Posterior vena cava (tissue), 2 donors: ENCODE data around the gene PTPRD. TPM values are rescaled to one million over a fixed set of nuclear protein-coding genes. Genes with fewer than 3 reads are reported as not detected.

Experiments used
- DNase-seq: peaks from one replicate; pipeline ENCODE4 v3.0.0-alpha.2; 2020; ENCODE audit warnings: low spot score
- intact Hi-C, 2 donors: fragments of 100-400 bp; cut with DNase I; formaldehyde crosslinking; loops; one replicate each; pipeline versions ENCODE4 v1.14.1 to v1.14.2; 2022 to 2023
- total RNA-seq, 2 donors: library from RNA; stranded (reverse); fragmentation: NEBNext Ultra II Directional; extraction: Animal tissue kit (Norgen Biotek cat#: 25700); gene quantifications; one replicate each; pipeline ENCODE4 v1.2.1, GENCODE V29; 2021
- donor health status: DM: yes; HTN: yes; CAD: no.
- donor health status: DM: yes; HTN: yes; CAD: no.

The PTPRD gene
- total RNA-seq, 2 donors from 2014 or later, result 21.4 to 51.2 TPM

DNA sequence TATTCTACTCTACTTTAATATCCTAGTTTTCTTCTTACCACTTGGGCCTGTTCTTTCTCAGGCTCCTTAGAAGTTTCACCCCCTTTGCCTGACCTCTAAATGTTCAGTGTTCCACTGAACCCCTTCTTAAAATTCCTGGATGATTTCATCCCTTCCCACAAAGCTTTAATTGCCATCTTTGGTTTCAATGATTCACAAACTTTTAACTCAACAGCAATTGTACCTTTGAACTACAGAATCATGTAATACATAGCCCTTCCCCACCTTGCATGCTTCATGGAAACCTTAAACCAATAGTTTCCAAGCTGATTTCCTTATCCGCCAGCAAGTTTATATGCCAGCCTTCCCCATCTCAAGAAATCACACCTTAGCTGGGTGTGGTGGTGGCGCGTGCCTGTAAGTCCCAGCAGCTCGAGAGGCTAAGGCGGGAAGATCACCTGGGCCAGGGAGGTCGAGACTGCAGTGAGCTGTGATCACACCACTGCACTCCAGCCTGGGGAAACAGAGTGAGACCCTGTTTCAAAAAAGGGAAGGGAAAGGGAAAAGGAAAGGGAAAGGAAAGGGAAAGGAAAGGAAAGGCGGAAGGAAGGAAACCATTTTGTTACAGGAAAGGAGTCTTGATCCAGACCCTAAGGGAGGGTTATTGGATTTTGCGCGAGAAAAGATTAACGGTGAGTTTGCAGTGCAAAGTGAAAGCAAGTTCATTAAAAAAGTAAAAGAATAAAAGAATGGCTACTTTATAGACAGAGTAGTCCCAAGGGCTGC is 1789.5 kb downstream of the PTPRD start:
- no peak for DNase-seq
- intact Hi-C loops, result no loop called here

DNA sequence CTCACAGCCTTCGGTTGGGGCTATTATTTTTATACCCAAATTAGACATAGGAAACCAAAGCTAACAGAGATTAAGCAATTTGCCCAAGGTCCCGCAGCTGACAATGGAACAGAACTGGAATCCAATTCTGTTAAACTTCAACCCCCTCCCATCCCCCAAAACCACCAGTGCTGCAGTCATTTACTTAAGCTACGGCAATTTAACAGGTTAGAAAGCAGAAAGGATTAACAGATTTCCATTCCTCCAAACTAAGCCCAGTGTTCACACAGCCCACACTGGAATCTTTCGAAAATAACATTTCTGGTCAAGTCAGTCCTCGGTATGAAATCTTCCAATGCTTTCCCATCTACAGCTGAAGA is 1790.2 kb downstream of the PTPRD start:
- DNase-seq, result no peak
- intact Hi-C loops, result no loop called here

DNA sequence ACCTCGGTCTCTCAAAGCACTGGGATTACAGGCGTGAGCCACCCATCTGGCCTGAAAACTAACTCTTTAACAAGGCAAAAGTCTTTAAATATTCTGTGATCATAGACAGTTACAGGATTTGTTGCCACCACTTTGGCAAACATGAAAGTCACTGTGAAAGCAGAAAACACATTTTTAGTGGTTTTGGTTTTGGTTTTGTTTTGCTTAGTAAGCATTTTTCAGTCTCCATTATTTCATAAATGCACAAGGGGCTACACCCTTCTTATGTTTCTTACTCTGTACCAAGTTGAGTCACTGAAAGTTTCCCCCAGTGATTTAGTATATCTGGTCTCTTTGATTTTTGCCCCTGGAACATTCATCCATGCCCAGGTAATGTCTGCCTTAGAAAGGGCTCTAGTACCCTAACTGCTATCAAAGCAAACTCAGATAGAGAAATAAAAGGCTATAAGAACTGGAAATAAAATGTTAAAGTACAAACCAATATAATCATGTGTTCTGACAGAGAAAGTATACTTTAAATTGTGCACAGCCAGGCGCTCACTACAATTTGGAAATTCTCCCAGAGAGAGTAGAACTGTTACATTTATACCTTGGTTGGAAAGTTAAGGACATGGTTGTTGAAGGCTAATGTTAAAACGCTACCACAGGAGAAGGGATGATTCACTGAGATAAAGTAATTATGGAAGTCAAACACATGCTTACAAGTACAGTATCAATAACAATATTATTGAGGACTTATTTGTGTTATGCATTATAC is 1790.7 kb downstream of the PTPRD start:
- intact Hi-C loops, result no loop called here
- no peak for DNase-seq

DNA sequence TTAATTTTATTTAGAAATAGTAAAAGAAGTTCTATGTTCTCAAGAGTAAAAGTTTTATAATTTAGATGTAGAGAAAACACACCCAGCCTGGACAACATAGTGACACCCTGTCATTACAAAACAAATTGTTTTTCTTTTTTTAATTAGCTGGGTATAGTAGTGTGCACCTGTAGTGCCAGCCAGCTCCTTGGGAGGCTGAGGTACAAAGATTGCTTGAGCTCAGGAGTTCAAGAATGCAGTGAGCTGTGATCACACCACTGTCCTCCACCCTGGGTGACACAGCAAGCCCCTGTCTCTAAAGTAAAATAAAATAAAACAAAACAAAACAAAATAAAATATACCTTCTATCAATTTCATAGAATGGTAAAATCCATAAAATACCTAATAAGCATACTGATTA is 1795.5 kb downstream of the PTPRD start:
- intact Hi-C loops, result no loop called here
- no peak for DNase-seq

DNA sequence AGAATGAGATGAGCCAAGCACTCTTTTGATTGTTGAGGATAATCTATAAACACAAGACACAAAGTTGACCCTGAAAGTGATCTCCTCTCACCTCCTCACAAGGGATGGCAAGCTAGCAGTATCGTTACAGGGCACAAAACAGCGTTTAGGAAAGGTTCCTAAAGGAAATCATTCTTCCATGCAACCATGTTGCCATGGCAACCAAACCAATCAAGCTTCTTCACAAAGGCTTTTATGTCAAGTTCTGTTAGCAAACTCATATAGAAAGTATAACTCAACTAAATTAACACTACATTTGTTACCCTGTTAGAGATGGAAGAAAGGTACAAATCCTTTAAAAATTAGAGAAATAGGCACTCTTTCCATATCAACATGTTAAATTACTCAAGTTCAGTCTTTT is 1796.4 kb downstream of the PTPRD start:
- intact Hi-C loops, result no loop called here
- no peak for DNase-seq

DNA sequence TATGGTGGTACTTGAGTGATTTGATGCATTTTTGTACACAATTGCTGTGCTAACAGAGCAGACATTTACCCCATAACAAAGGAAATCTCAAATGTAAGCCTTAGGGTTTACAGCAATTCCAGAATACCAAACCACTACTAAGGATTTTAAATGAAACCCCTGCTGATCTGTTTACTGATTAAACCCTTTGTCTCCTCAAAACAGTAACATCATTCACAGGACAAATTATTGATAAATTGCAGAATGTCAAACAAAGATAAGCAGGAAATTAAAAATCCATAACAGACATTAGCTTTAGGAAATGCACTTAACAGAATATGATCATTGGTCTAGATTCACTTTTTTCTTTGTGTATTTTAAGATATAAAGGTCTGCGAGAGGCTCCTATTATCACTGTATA is 1796.9 kb downstream of the PTPRD start:
- intact Hi-C loops, result no loop called here

DNA sequence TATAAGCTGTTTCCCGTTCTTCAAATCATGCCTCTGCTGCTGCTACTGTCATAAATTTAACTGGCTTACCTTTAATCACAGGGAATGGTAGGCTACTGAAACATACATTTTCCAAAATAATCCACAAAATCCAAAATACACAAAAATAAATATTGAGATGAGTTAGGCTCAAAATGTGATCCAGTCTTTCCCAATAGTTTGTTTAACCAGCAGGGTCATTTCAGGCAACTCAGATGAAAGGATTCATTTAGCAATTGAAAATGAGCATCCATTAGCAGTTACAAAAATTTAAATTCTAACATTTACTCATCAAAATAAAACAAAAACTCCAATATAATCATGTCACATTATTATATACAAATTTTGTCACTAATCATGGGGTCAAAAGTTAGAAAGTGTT is 1797.6 kb downstream of the PTPRD start:
- intact Hi-C loops, result no loop called here
- DNase-seq, result no peak

More for the DNA sequence above, 1796.9 kb downstream of the PTPRD start:
- DNase-seq, result no peak

DNA sequence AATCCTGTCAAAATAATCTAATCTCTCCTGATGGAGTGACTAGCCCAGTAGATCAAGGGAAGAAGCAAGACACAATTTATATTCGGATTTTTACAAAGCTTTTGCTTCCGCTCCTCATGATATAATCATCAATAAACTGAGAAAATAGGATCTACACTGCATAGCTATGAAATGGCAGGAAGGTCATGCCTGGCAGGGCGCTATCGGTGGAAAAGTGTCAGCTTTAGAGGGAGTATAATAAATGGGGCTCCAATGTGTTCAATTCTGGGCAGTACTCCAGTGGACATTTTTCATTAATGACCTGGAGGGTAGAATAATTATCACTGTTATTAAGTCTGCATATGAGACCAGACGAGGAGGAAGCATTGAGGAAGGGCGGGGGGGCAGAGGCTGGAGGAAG is 1799.9 kb downstream of the PTPRD start:
- intact Hi-C loops, result no loop called here
- no peak for DNase-seq

DNA sequence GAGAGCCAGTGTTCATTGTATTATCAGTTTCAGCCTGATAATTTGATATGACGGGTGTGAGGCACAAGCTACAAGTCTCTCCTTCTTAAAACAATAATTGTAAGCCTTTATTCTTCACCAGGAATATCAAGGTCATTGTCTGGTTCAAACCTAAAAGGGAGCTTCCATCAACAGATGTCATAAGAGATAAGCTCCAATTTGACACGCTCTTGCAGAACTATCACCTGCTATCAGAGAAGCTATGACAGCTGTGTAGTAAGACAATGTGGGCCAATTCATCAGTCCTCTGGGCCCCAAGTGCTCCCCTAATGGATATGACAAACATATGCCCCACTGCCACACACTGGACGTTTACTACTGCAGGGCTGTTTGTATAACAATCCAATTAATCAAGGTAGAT is 1803.1 kb downstream of the PTPRD start:
- intact Hi-C loops, result no loop called here
- no peak for DNase-seq

DNA sequence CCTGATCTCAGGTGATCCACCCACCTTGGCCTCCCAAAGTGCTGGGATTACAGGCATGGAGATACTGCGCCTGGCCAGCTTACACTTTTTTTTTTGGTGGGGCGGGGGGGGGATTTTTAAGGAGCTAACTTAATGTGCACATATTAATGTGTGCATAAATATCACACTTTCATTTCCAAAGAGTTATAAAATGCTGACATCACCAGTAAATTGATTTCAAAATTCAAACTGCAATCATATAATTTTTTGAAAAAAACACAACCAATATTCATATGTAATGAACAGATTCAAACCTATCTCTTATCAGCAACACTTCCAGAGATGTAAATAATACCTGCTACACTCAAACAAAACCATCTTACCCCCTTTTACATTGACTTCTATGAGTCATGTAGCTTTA is 1806.7 kb downstream of the PTPRD start:
- intact Hi-C loops, result no loop called here
- DNase-seq, result no peak

DNA sequence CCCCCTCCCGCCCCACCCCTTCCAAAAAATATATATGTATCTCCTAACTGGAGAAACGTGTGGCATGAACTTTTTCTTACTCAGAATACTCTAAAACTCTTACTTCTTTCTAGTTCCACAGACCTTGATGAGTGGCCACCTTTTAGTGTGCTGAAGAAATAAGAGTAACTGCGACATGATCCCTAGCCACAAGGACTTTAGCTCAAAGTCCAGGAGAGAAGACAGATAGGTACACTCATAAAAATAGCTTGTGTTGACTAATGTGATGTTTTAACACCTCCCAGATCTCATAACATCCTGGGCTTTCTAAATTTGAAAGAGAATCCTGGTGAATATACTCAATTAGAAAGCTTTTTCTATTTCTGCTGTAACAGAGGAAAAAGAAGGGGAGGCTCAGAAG is 1808.2 kb downstream of the PTPRD start:
- intact Hi-C loops, result no loop called here
- no peak for DNase-seq

DNA sequence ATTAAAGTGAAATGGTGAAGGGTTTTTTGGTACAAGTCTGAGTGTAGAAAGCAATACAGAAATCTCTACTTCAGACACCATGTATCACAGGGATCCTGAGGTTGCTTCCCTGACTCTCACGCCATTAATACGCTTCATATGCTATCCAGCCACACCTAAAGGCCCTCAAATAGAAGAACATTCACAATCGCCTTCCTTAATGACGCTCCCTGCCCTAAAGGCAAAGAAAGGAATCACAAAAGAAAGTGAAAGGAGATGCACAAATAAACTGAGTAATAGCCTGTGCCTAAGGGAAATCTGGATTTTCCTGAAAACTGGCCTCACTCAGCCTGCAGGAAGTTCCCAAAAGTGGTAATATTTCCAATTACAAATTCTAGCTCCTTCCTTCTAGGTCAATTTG is 1810.6 kb downstream of the PTPRD start:
- no peak for DNase-seq
- intact Hi-C loops, result no loop called here

DNA sequence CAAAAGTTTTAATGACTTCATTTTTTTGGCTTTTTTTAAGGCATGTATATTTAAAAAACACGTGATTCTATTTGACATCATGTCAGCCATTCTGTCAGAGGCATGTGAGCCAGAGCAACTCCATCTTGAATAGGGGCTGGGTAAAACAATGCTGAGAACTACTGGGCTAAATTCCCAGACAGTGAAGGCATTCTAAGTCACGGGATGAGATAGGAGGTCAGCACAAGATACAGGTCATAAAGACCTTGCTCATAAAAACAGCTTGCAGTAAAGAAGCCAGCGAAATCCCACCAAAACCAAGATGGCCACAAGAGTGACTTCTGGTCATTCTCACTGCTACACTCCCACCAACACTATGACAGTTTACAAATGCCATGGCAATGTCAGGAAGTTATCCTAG is 1812.6 kb downstream of the PTPRD start:
- intact Hi-C loops, result no loop called here
- no peak for DNase-seq

DNA sequence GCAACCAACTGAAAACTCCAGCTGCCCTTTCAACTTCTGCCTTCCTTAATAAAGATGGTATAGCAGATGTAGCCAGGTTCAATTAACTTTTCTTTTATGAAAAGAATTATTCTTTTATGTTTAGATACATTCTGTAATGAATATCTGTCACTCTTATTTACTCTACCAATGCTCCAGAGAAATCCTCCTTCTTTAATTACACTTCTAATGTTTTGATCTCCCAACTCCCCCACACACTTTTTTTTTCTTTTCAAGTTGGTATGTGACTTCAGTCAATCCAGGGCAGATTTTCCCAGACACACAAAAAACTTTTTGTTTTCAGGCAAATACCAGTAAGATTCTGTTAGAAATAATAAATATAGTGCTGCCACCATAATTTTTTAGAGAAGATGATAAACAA is 1813.2 kb downstream of the PTPRD start:
- DNase-seq, result no peak
- intact Hi-C loops, result no loop called here

DNA sequence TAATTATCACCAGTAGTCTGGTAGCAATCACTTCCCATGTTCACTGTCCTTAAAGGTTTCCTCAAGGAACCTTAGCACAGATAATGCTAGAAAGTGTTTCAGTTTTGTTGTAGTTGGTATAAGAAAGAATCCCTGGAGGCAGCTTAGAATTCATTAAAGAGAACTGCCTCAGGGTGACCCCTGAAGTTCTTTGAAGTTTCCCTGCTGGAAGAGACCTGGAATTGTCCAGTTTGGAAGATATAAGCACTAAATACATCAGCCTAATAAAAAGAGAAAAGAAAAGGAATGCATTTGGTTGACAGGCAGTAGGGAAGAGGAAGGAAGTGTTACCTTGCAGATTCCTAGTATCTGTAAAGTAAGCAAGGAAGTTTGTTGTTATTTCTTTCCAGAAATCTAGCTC is 1813.6 kb downstream of the PTPRD start:
- DNase-seq, result no peak
- intact Hi-C loops, result no loop called here

DNA sequence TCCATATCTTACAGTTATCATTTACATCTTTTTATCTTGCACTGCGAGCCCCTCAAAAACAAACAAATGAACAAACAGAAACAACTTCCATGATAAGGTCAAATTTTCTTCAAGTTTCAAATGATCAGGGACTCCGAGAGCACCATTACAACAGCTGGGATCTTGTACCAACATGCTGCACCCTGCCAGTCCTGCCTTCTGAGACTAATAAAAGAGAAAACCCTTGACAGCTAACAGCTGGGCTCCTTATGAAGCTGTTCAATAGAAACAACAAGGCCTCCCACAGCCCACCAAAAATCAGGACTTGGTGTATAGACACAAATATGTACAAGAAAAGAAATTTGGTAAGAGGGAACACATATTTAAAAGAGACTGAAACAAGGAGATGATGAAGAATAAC is 1828.0 kb downstream of the PTPRD start:
- intact Hi-C loops, result no loop called here
- DNase-seq, result no peak

DNA sequence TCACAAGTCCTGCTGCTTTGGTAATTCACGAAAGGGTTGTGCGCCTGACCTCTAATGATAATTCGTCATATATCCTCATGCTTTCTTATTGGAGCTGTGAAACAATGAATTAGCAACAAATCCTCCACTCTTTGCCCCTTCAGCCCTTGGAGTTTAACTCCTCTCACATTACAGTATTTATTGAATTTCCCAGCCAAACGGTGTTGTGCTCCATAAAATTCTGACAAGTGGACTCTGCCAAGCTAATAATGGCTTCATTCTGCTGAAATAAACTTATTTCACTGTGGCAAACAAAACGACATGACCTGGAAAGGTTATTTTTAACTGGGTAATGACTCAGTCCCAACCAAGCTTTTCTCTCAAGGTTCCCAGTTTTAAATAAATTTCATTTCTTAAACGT is 1828.9 kb downstream of the PTPRD start:
- intact Hi-C loops, result no loop called here
- no peak for DNase-seq

DNA sequence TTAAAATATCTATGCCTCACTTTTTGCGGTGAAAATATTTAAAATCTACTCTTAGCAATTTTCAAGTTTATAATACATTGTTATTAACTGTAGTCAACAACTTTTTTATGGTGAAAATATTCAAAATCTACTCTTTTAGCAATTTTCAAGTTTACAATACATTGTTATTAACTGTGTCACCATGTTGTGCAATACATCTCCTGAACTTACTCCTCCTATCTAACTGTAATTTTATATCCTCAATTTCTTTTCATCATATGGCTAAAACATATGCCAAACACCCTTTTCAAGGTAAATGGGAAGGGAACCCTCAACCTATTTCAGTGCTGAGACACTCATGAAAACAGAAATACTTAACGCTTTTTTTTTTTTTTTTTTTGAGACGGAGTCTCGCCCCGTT is 1830.6 kb downstream of the PTPRD start:
- no peak for DNase-seq
- intact Hi-C loops, result no loop called here

DNA sequence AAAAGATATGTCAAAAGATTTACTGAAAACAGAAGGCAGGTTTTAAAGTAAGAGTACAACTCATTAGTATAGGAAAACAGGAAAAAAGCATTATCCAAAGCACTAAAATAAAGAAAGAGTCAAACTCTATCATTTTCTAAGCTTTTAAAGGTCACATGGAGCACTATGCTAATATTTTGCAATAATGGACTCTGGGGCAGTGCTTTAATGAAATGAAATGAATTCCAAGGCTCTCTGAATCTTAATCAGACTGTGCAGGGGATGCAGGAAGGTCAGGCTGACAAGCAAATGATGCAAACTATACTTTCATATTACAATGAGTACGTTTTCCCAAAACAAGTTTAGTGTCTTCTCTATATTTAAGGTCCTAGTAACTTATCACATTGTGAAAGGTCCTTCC is 1831.3 kb downstream of the PTPRD start:
- no peak for DNase-seq
- intact Hi-C loops, result no loop called here

DNA sequence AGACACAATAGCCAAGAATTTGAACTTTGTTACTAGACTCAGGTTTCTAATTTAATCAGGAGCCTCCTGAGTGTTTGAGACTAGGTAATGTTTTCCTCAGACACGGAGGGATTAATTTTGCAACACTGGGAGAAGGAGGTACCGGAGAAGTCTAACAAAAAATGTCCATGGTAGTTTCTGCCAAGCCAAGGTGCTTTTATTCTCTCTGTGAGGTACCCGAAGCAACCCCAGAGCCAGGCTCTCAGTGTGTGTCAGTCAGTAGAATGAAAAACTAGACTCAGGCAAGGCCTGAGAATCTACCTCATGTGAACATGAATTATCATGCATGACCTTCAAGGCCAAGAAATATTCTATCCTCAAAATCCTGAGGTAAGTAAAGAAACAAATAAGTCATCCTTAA is 1832.4 kb downstream of the PTPRD start:
- DNase-seq, result no peak
- intact Hi-C loops, result no loop called here

DNA sequence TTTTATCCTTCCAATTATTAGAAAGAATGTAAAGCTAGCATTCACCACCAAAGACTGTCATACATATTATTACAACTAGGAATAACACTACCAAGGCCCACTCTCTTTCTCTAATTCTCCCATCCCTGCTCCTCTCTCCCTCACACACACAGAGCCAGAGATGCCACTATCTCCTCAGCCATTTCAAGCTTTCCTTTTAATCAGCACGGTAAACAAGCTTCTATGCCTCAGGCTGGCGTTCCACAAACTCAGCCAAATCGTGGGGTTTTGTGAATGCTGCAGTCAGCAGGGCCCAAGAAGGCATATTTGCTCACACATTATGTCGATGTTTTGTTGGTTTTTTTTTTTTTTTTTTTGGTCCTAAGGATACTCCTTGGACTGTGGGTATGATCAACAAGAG is 1833.3 kb downstream of the PTPRD start:
- DNase-seq, result no peak
- intact Hi-C loops, result no loop called here
